Liver (tissue), 9 donors: ENCODE measurements around the gene GNG7. TPM values are rescaled to one million over a fixed set of nuclear protein-coding genes. Genes with fewer than 3 reads are reported as not detected.
"Not testable (repeated sequence)": the region's sequence is repeated elsewhere in the genome, so short reads cannot be mapped to it uniquely, and the experiment has no call there.

Source experiments
- DNase-seq: peaks from one replicate; pipeline ENCODE4 v3.0.0-alpha.2; 2017; ENCODE audit warnings: low spot score
- H3K27ac ChIP-seq, 2 donors: one replicate each; pipeline ENCODE4 v1.7.0; 2013; ENCODE audit warnings: inconsistent platforms in 2 of 2, low read length in 2 of 2, control low read depth in 1 of 2, low read depth in 1 of 2, mild to moderate bottlenecking in 1 of 2
- H3K27me3 ChIP-seq, 4 donors: one replicate each; pipeline versions ENCODE4 v1.6.1 to v1.7.0; 2013; ENCODE audit warnings: low read length in 3 of 4, inconsistent platforms in 1 of 4, mild to moderate bottlenecking in 1 of 4, moderate library complexity in 1 of 4; ENCODE audit not compliant: control insufficient read depth in 4 of 4, insufficient read depth in 4 of 4
- H3K36me3 ChIP-seq, 4 donors: one replicate each; pipeline versions ENCODE4 v1.6.1 to v1.7.0; 2013; ENCODE audit warnings: low read length in 3 of 4, mild to moderate bottlenecking in 3 of 4, low read depth in 1 of 4, moderate library complexity in 1 of 4; ENCODE audit not compliant: control insufficient read depth in 4 of 4, insufficient read depth in 3 of 4
- H3K4me1 ChIP-seq, 4 donors: one replicate each; pipeline versions ENCODE4 v1.6.1 to v1.7.0; 2013; ENCODE audit warnings: low read length in 3 of 4, mild to moderate bottlenecking in 3 of 4, moderate library complexity in 1 of 4; ENCODE audit not compliant: control insufficient read depth in 4 of 4, insufficient read depth in 4 of 4
- H3K4me3 ChIP-seq, 3 donors: one replicate each; pipeline versions ENCODE4 v1.6.1 to v1.7.0; 2013; ENCODE audit warnings: low read length in 3 of 3, control low read depth in 1 of 3, low read depth in 1 of 3, mild to moderate bottlenecking in 1 of 3
- H3K9ac ChIP-seq, 2 donors: one replicate each; pipeline ENCODE4 v1.7.0; 2013; ENCODE audit warnings: low read length in 2 of 2, mild to moderate bottlenecking in 2 of 2, moderate library complexity in 2 of 2, control low read depth in 1 of 2, low read depth in 1 of 2
- H3K9me3 ChIP-seq, 4 donors: one replicate each; pipeline versions ENCODE4 v1.6.1 to v1.7.0; 2013; ENCODE audit warnings: low read length in 3 of 4; ENCODE audit not compliant: control insufficient read depth in 4 of 4
- FOXA1 ChIP-seq: IDR thresholded peaks from 2 replicates; pipeline ENCODE4 v1.6.1; 2016; ENCODE audit warnings: antibody characterized with exemption
- JUND ChIP-seq, 2 donors: IDR thresholded peaks; 2 replicates each; pipeline ENCODE4 v1.6.1; 2016; ENCODE audit warnings: antibody characterized with exemption in 2 of 2
- RAD21 ChIP-seq, 2 donors: IDR thresholded peaks; 2 replicates each; pipeline ENCODE4 v1.6.1; 2016; ENCODE audit warnings: antibody characterized with exemption in 2 of 2, mild to moderate bottlenecking in 2 of 2
- REST ChIP-seq: IDR thresholded peaks from 2 replicates; pipeline ENCODE4 v1.6.1; 2016; ENCODE audit warnings: antibody characterized with exemption, mild to moderate bottlenecking
- SP1 ChIP-seq: IDR thresholded peaks from 2 replicates; pipeline ENCODE4 v1.6.1; 2018; ENCODE audit warnings: antibody characterized with exemption, mild to moderate bottlenecking
- YY1 ChIP-seq: IDR thresholded peaks from 2 replicates; pipeline ENCODE4 v1.6.1; 2016; ENCODE audit warnings: antibody characterized with exemption, mild to moderate bottlenecking
- ZBTB33 ChIP-seq: IDR thresholded peaks from 2 replicates; pipeline ENCODE4 v1.6.1; 2016; ENCODE audit warnings: antibody characterized with exemption
- WGBS: extraction: QIAGEN DNeasy Blood & Tissue Kit; methylation state at CpG from one replicate; pipeline ENCODE4 v1.1.7; 2013; 5-methylcytosine and 5-hydroxymethylcytosine counted together
- polyA plus RNA-seq, 2 donors: library from polyadenylated mRNA; stranded (reverse) in 1 of 2; unstranded in 1 of 2; fragments of 200-250 nt in 1 of 2; fragments of >200 nt in 1 of 2; fragmentation: Nextera tagmentation in 1 of 2; extraction: Ambion mirVana in 1 of 2; gene quantifications; one replicate each; pipeline versions ENCODE4 v1.2.1 to v1.2.3, GENCODE V29; 2013 to 2015
- total RNA-seq, 2 donors: library from RNA; depleted of rRNA; stranded (reverse); fragments of >200 nt; gene quantifications; one replicate each; pipeline ENCODE4 v1.2.3, GENCODE V29; 2014
- TF ChIP-seq, protein P1 (sequence below): fragments of 150-350 bp; IDR thresholded peaks from 2 replicates; pipeline ENCODE4 v1.5.1; 2017; ENCODE audit warnings: improper control_type of control experiment, low read depth, low read length; ENCODE audit not compliant: missing input control
- donor health status: healthy.
- donor health status: healthy.
- donor health status: healthy.
- donor health status: healthy.
- donor health status: healthy.

GNG7 gene
- total and polyA plus RNA-seq, 4 donors: 0.75 to 1.9 (median 1.1) TPM

DNA sequence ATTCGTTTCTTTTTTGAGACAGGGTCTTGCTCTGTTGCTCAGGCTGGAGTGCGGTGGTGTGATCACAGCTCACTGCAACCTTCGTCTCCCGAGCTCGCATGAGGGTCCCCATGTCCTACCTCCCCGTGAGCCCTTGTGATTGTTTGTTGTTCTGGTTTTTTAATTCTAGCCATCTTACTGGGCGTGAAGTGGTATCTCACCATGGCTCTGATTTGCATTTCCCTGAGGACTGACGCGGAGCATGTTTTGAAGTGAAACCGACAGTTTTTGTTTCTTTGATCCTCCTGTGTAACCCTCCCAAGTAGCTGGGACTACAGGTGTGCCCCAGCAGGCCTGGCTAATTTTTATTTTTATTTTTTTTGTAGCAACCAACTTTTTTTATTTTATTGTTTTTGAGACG, 21.7 kb downstream of the GNG7 start:
- Histone ChIP-seq H3K4me3 (no peak overlapping the region), H3K9ac (no peak overlapping the region), H3K36me3 (no peaks in the 10 kb centered on the region), H3K27me3 (no peaks in the 10 kb centered on the region), H3K27ac (no peak overlapping the region), H3K9me3 (no peaks in the 10 kb centered on the region), H3K4me1 (no peaks in the 10 kb centered on the region)
- TF ChIP-seq SP1 (no peak), RAD21 (IDR thresholded peaks at IDR 0.05) (no peak), REST (no peak), JUND (IDR thresholded peaks at IDR 0.05) (no peak), FOXA1 (no peak), ZBTB33 (no peak)
- TF ChIP-seq, protein P1, sequence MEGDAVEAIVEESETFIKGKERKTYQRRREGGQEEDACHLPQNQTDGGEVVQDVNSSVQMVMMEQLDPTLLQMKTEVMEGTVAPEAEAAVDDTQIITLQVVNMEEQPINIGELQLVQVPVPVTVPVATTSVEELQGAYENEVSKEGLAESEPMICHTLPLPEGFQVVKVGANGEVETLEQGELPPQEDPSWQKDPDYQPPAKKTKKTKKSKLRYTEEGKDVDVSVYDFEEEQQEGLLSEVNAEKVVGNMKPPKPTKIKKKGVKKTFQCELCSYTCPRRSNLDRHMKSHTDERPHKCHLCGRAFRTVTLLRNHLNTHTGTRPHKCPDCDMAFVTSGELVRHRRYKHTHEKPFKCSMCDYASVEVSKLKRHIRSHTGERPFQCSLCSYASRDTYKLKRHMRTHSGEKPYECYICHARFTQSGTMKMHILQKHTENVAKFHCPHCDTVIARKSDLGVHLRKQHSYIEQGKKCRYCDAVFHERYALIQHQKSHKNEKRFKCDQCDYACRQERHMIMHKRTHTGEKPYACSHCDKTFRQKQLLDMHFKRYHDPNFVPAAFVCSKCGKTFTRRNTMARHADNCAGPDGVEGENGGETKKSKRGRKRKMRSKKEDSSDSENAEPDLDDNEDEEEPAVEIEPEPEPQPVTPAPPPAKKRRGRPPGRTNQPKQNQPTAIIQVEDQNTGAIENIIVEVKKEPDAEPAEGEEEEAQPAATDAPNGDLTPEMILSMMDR: no peak
- DNase-seq: no peak
- 90% methylated on average over 11 of the region's 11 CpGs for WGBS

GRCh38 chr19:2679439-2679838, 23.1 kb downstream of the GNG7 start:
- TF ChIP-seq, protein P1: no peak
- peak; percentile 22 for TF ChIP-seq YY1
- H3K9me3 ChIP-seq: no peaks in the 10 kb centered on the region
- 72% methylated on average over 2 of the region's 2 CpGs for WGBS
- H3K27ac ChIP-seq: no peak overlapping the region
- no peaks in the 10 kb centered on the region for H3K4me1 ChIP-seq
- no peaks in the 10 kb centered on the region for H3K36me3 ChIP-seq
- no peaks in the 10 kb centered on the region for H3K27me3 ChIP-seq
- no peak for DNase-seq
- H3K4me3 ChIP-seq: no peak overlapping the region
- H3K9ac ChIP-seq: no peak overlapping the region

DNA sequence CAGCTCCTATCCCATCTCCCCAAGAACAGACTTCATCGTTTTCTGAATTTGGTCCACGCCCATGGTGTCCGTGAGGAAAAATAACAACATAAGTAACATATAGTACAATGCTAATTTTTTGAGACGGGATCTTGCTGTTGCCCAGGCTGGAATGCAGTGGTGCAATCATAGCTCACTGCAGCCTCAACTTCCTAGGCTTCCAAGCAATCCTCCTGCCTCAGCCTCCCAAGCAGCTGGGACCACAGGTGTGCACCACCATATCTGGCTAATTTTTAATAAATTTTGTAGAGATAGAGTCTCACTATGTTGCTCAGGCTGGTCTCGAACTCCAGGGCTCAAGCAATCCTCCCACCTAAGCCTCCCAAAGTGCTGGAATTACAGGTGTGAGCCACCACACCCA, 23.5 kb downstream of the GNG7 start:
- H3K9ac ChIP-seq, H3K36me3 ChIP-seq, H3K9me3 ChIP-seq, H3K4me3 ChIP-seq, H3K4me1 ChIP-seq, H3K27me3 ChIP-seq, DNase-seq, H3K27ac ChIP-seq: not testable (repeated sequence)
- WGBS: 83% methylated on average over 5 of the region's 5 CpGs
